IMR-90 (cell line): ENCODE results near the gene AGBL3.

Experiments used
- BHLHE40 ChIP-seq: fragments of 150-350 bp; IDR thresholded peaks from 2 replicates; pipeline ENCODE4 v1.6.1; 2016; ENCODE audit warnings: mild to moderate bottlenecking, low read depth, low read length
- CTCF ChIP-seq: conservative IDR thresholded peaks from 2 replicates; pipeline ENCODE4 v1.5.1; 2012; ENCODE audit warnings: mild to moderate bottlenecking, low read depth, low read length, improper control_type of control experiment

GRCh38 chr7:134991469-134992339 lies 5.4 kb downstream of the AGBL3 start:
- TF ChIP-seq BHLHE40 (no peak), CTCF (no peak)
